Peyer's patch (tissue), 4 donors: ENCODE data around the gene GOSR2. TPM values are rescaled to one million over a fixed set of nuclear protein-coding genes. Genes with fewer than 3 reads are reported as not detected.

ENCODE experiments used
- DNase-seq, 3 donors: peaks; one replicate each; pipeline ENCODE4 v3.0.0-alpha.2; 2017 to 2019
- H3K27ac ChIP-seq, 4 donors: fragments of 200-600 bp; sonication (generic); one replicate each; pipeline ENCODE4 v1.5.1; 2016 to 2019
- H3K27me3 ChIP-seq, 2 donors: fragments of 200-600 bp; sonication (generic); one replicate each; pipeline ENCODE4 v1.5.1; 2019
- H3K36me3 ChIP-seq, 3 donors: fragments of 200-600 bp; sonication (generic); one replicate each; pipeline ENCODE4 v1.5.1; 2016 to 2019
- H3K4me1 ChIP-seq, 4 donors: fragments of 200-600 bp; sonication (generic); one replicate each; pipeline ENCODE4 v1.5.1; 2016 to 2019
- H3K4me3 ChIP-seq, 4 donors: fragments of 200-600 bp; sonication (generic); 1 replicate in 3 of 4; 2 replicates in 1 of 4; pipeline ENCODE4 v1.5.1; 2016 to 2019; ENCODE audit warnings: mild to moderate bottlenecking in 1 of 4
- H3K9me3 ChIP-seq, 4 donors: fragments of 200-600 bp; sonication (generic); one replicate each; pipeline ENCODE4 v1.5.1; 2016 to 2019; ENCODE audit warnings: mild to moderate bottlenecking in 1 of 4
- POLR2A ChIP-seq, 2 donors: fragments of 450-650 bp; IDR thresholded peaks; one replicate each; pipeline ENCODE4 v1.5.1; 2017; ENCODE audit warnings: antibody characterized with exemption in 2 of 2, mild to moderate bottlenecking in 2 of 2, moderate library complexity in 2 of 2
- total RNA-seq, 4 donors: library from RNA; depleted of rRNA; stranded (reverse); fragments of >200 nt; gene quantifications; one replicate each; pipeline ENCODE4 v1.1.0, GENCODE V29; 2016
- TF ChIP-seq, protein P1 (sequence below), 6 experiments: fragments of 450-650 bp in 4 of 6; fragments of 200-600 bp in 2 of 6; sonication (generic) in 1 of 6; IDR thresholded peaks; one replicate each; pipeline ENCODE4 v1.5.1; 2017 to 2019; ENCODE audit warnings: antibody characterized with exemption in 6 of 6, mild to moderate bottlenecking in 3 of 6, moderate library complexity in 1 of 6

The GOSR2 gene
- total RNA-seq, 4 donors from 2014 or later: 77.6 to 148 (median 121) TPM

DNA sequence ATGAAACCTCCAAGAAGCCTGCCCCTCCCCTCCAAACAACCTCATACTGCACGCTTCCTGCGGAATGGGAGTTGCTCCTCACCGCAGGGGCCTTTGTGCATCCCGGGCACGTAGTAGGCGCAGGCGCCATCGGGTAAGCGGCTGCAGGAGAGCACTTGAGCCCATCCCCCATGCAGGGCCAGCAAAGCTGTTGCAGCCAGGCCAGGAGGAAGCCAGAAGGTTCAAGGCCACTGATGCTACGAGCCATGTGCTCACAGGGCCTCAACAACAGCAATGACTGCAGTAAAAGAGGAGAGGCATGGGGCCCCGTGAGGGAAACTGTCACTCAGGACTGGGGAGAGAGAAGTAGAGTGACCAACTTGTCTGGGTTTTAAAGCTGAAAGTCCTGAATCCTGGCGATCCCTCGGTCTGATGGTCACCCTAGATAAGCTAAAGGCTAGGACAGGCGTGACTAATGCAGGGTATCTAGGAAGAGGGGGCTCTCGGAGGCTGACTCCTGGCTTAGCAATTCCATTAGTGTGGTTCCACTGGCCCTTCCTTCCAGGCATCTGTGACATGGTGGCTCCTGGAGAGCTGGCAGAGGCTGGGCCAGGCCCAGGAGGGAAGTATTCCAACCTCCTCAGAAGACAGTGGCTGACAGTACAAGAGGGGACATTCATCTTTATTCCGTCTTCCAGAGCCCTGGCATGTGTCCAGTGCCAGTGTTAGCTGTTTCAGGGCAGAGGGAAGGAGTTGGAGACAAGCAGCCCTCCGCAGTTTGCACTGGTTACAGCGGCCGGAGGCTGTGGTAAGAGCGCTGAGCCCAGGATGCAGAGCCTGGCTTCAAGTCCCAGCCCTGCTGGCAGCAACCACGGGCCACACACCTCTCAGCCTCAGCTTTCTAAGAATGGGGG lies 20.8 kb downstream of the GOSR2 start:
- no peak for DNase-seq

DNA sequence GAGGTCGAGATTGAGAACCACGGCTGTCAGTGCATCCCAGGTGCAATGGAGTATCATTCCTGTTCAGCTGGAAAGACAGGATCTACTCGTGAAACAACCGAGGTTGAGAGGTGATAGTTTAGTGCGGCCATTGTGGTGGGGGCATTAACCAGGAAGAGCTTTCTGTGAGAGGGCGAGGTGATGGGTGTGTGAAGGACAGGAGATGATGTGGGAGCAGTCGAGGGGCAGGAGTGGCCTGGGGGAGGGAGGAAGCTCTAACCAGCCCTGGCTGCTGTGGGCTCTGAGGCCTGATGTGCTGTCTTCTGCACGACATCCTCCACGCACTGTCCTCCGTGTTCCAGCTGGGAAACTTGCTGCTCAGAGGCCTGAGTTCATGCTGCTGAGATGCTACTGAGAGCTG lies 22.0 kb downstream of the GOSR2 start:
- TF ChIP-seq POLR2A (IDR thresholded peaks at IDR 0.05): no peak
- TF ChIP-seq, protein P1, sequence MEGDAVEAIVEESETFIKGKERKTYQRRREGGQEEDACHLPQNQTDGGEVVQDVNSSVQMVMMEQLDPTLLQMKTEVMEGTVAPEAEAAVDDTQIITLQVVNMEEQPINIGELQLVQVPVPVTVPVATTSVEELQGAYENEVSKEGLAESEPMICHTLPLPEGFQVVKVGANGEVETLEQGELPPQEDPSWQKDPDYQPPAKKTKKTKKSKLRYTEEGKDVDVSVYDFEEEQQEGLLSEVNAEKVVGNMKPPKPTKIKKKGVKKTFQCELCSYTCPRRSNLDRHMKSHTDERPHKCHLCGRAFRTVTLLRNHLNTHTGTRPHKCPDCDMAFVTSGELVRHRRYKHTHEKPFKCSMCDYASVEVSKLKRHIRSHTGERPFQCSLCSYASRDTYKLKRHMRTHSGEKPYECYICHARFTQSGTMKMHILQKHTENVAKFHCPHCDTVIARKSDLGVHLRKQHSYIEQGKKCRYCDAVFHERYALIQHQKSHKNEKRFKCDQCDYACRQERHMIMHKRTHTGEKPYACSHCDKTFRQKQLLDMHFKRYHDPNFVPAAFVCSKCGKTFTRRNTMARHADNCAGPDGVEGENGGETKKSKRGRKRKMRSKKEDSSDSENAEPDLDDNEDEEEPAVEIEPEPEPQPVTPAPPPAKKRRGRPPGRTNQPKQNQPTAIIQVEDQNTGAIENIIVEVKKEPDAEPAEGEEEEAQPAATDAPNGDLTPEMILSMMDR (IDR thresholded peaks at IDR 0.05): no peak
- DNase-seq: no peak

More for the DNA sequence above, 20.8 kb downstream of the GOSR2 start:
- no peaks in the 10 kb centered on the region for H3K27me3 ChIP-seq
- H3K36me3 ChIP-seq: peaks cover 0 to 16% (median under 1%) of the 10 kb centered on the region in 3 donors
- no peak overlapping the region for H3K27ac ChIP-seq
- H3K9me3 ChIP-seq: no peaks in the 10 kb centered on the region
- TF ChIP-seq POLR2A (IDR thresholded peaks at IDR 0.05): no peak
- TF ChIP-seq, protein P1 (IDR thresholded peaks at IDR 0.05): no peak
- H3K4me3 ChIP-seq: no peak overlapping the region
- H3K4me1 ChIP-seq: peaks cover 0 to 18% (median 4%) of the 10 kb centered on the region in 4 donors

DNA sequence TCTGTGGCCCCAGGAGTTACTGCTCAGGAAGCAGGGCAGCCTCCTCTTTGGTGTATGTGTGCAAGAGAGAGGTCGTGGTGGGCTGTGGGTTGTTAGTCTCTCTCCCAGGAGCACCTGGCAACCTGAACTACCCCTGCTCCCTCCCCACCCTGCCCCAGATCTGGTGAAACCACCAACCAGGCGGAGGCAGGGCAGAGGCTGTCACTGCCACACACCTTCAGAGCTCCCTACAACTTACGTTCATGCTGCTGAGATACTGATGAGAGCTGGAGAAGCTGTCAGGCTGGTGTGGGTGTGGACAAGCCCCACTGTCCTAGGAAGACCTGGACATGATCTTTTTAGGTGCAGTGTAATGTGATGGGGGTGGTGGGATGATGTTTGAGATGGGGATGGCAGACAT lies 24.3 kb downstream of the GOSR2 start:
- TF ChIP-seq, protein P1 (IDR thresholded peaks at IDR 0.05): no peak
- no peaks in the 10 kb centered on the region for H3K27me3 ChIP-seq
- H3K4me1 ChIP-seq: peaks cover 0 to 18% (median 4%) of the 10 kb centered on the region in 4 donors
- no peaks in the 10 kb centered on the region for H3K9me3 ChIP-seq
- H3K27ac ChIP-seq: no peak overlapping the region
- DNase-seq: no peak
- H3K36me3 ChIP-seq: no peaks in the 10 kb centered on the region
- no peak overlapping the region for H3K4me3 ChIP-seq

More for the DNA sequence above, 22.0 kb downstream of the GOSR2 start:
- Histone ChIP-seq H3K9me3 (no peaks in the 10 kb centered on the region), H3K4me1 (peaks cover 0 to 18% (median 4%) of the 10 kb centered on the region in 4 donors), H3K27me3 (no peaks in the 10 kb centered on the region), H3K27ac (no peak overlapping the region), H3K4me3 (no peak overlapping the region), H3K36me3 (peaks cover 0 to 4% (median 0%) of the 10 kb centered on the region in 3 donors)

DNA sequence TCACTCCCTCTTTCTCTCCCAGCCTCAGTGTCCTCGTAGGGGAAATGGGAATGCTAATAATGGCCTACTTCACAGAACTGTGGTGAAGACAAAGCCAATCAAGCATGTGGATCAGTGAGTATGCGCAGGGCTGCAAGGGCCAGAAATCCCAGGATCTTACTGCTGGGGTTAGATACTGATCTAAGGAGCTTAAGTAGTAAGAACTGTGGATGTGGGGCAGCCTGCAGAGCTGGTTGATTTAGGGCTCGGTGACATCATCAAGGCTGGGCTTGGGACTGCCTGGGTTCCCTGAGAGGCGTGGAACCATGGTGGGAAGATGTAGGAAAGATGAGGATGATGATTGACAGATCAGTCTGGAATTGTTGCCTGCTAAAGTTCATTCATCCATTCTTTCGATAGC lies 25.6 kb downstream of the GOSR2 start:
- Histone ChIP-seq H3K9me3 (no peaks in the 10 kb centered on the region), H3K27me3 (no peaks in the 10 kb centered on the region), H3K4me1 (peaks cover 0 to 8% (median 3%) of the 10 kb centered on the region in 4 donors), H3K4me3 (no peak overlapping the region), H3K27ac (no peak overlapping the region), H3K36me3 (no peaks in the 10 kb centered on the region)
- no peak for DNase-seq
- TF ChIP-seq, protein P1 (IDR thresholded peaks at IDR 0.05): no peak
- no peak for TF ChIP-seq POLR2A (IDR thresholded peaks at IDR 0.05)

DNA sequence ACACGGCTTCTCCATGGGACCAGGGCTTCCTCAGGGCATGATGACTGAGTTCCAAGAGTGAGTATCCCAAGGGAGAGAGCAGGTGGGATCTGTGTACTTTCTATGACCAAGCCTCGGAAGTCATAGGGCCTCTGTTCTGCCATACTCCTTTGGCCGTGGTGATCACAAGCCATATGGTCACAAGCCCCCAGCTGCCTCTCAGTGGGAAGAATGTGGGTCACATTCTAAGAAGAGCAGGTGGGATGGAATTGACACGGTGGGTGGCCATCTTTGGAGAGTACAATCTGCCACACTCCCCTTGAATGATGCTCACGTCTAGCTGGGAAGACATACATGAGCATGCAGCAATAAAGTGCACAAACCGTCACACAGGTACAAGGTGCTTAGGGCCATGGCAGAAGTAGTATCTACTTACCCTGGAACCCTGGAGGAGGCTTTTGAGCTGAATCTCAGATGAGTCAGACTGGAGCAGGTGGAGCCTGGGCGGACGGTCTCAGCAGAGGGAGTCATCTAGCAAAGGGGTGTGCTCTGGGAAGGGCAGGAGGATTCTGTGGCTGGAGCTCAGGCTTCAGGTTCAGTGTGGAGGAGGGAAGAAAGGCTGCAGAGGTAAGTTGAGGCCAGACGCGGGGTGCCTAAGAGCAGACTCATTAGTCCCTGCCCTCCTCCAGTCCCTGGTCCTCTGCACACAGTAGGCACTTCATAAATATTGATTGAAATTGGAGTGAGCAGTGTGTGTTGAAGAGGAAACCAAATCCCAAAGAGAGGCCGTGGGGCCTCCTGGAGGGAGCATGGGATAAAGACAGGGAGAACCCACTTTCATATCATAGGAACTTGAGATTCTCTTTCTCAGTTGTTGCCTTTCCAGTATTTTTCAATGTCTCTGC lies 26.6 kb downstream of the GOSR2 start:
- no peak for TF ChIP-seq POLR2A (IDR thresholded peaks at IDR 0.05)
- H3K27ac ChIP-seq: no peak overlapping the region
- H3K36me3 ChIP-seq: no peaks in the 10 kb centered on the region

More for the DNA sequence above, 26.6 kb downstream of the GOSR2 start:
- Histone ChIP-seq H3K9me3 (no peaks in the 10 kb centered on the region), H3K4me1 (no peaks in the 10 kb centered on the region), H3K4me3 (no peak overlapping the region), H3K27me3 (no peaks in the 10 kb centered on the region)
- no peak for DNase-seq
